Testis (tissue), 5 donors: Measurements from ENCODE around the gene CENPM. TPM values are rescaled to one million over a fixed set of nuclear protein-coding genes. Genes with fewer than 3 reads are reported as not detected.
A peak's percentile ranks its signal among the peaks of the same experiment; 100 is the strongest.

Experiments used
- DNase-seq: peaks from one replicate; pipeline ENCODE4 v3.0.0-alpha.2; 2019
- H3K27ac ChIP-seq, 2 donors: fragments of 200-600 bp; sonication (generic); one replicate each; pipeline ENCODE4 v1.5.1; 2019
- H3K27me3 ChIP-seq: fragments of 200-600 bp; sonication (generic); one replicate; pipeline ENCODE4 v1.5.1; 2019
- H3K36me3 ChIP-seq: fragments of 200-600 bp; sonication (generic); one replicate; pipeline ENCODE4 v1.5.1; 2017; ENCODE audit warnings: low read depth; ENCODE audit errors: missing control alignments
- H3K4me1 ChIP-seq: fragments of 200-600 bp; sonication (generic); one replicate; pipeline ENCODE4 v1.5.1; 2019
- H3K4me3 ChIP-seq, 2 donors: fragments of 200-600 bp; sonication (generic); one replicate each; pipeline ENCODE4 v1.5.1; 2017 to 2019
- H3K9me3 ChIP-seq: fragments of 200-600 bp; sonication (generic); one replicate; pipeline ENCODE4 v1.5.1; 2017
- CTCF ChIP-seq, 3 experiments: fragments of 450-650 bp in 2 of 3; fragments of 200-600 bp in 1 of 3; sonication (generic) in 1 of 3; IDR thresholded peaks; one replicate each; pipeline ENCODE4 v1.5.1; 2016 to 2019; ENCODE audit warnings: antibody characterized with exemption in 3 of 3, mild to moderate bottlenecking in 2 of 3, moderate library complexity in 1 of 3
- POLR2A ChIP-seq: fragments of 450-650 bp; IDR thresholded peaks from one replicate; pipeline ENCODE4 v1.6.1; 2017; ENCODE audit warnings: antibody characterized with exemption, mild to moderate bottlenecking, moderate library complexity
- WGBS, 2 donors: methylation state at CpG; one replicate each; pipeline ENCODE4 v1.1.5; 2018; 5-methylcytosine and 5-hydroxymethylcytosine counted together
- intact Hi-C: fragments of 100-400 bp; cut with DNase I; formaldehyde crosslinking; loops from one replicate; pipeline ENCODE4 v1.15.1; 2023; ENCODE audit warnings: low total_unique reads
- long read RNA-seq, 2 donors: transcript quantifications; one replicate each; lab custom pipeline, GENCODE V29; 2026
- polyA plus RNA-seq: library from polyadenylated mRNA; stranded (reverse); fragments of 350-450 nt; fragmentation: Illumina TruSeq; extraction: RNeasy Lipid Tissue Mini Kit (QIAGEN cat#74804); gene quantifications from one replicate; pipeline ENCODE4 v1.2.3, GENCODE V29; 2014; ENCODE audit warnings: low read depth, low replicate concordance; ENCODE audit not compliant: insufficient read depth
- total RNA-seq, 2 donors: library from RNA; depleted of rRNA; stranded (reverse); fragments of >200 nt; gene quantifications; one replicate each; pipeline ENCODE4 v1.2.3, GENCODE V29; 2016

Gene CENPM
- total RNA-seq = 10 to 100 TPM; 15.5 to 28.2 TPM
- 15.7 TPM for polyA plus RNA-seq
- long read RNA-seq, donor 1, transcript CENPM-201 (6 exons, 966 nt) = major isoform, 14 of 16 reads
- long read RNA-seq, donor 1, partial matches to known transcripts = 0 of 16 reads
- long read RNA-seq, donor 1, other reads (novel, unspliced or antisense) = 0 of 16 reads
- long read RNA-seq, donor 2, transcript CENPM-201 (6 exons, 966 nt) = major isoform, 5 of 8 reads
- long read RNA-seq, donor 2, partial matches to known transcripts = 0 of 8 reads
- long read RNA-seq, donor 2, other reads (novel, unspliced or antisense) = 0 of 8 reads

- Histone ChIP-seq H3K36me3 (no peaks in the 10 kb centered on the region), H3K4me1 (peaks cover 5% of the 10 kb centered on the region), H3K27ac (peak within 1 kb of the TSS; percentile 14 to 59), H3K27me3 (no peaks in the 10 kb centered on the region), H3K9me3 (no peaks in the 10 kb centered on the region), H3K4me3 (peak within 1 kb of the TSS; percentile 65 to 69)
- intact Hi-C loops = no loop called here
- WGBS, 2 donors = 0 to 1% methylated on average over 11 to 53 of the region's 56 CpGs
- DNase-seq = peak; percentile 96
- TF ChIP-seq CTCF (IDR thresholded peaks at IDR 0.05) (peak in 1 of 3 experiments; percentile 12), POLR2A (no peak)
These were observed at the start of gene CENPM for GRCh38 chr22:41946629-41947423. CENPM (minus strand) TSS chr22:41947152; CDS start chr22:41947076, 76 bp downstream.

GRCh38 chr22:41995211-41995610 lies 48.3 kb upstream of the CENPM start:
- no peak for DNase-seq
- 81 to 83% methylated on average over 3 of the region's 3 CpGs for WGBS, 2 donors
- Histone ChIP-seq H3K36me3 (no peaks in the 10 kb centered on the region), H3K4me1 (peaks cover 7% of the 10 kb centered on the region), H3K27me3 (no peaks in the 10 kb centered on the region), H3K9me3 (no peaks in the 10 kb centered on the region), H3K4me3 (no peak overlapping the region), H3K27ac (no peak overlapping the region)
- intact Hi-C loops = no loop called here
- TF ChIP-seq POLR2A (no peak), CTCF (IDR thresholded peaks at IDR 0.05) (no peak)

GRCh38 chr22:41992496-41992895 lies 45.5 kb upstream of the CENPM start:
- WGBS, 2 donors = 92 to 93% methylated on average over 5 of the region's 5 CpGs

GRCh38 chr22:41991111-41991510 lies 44.2 kb upstream of the CENPM start:
- TF ChIP-seq POLR2A (no peak), CTCF (IDR thresholded peaks at IDR 0.05) (no peak)
- H3K27me3 ChIP-seq = no peaks in the 10 kb centered on the region
- intact Hi-C loops = no loop called here
- no peaks in the 10 kb centered on the region for H3K36me3 ChIP-seq
- DNase-seq = no peak
- no peaks in the 10 kb centered on the region for H3K4me1 ChIP-seq
- no peak overlapping the region for H3K4me3 ChIP-seq
- H3K9me3 ChIP-seq = no peaks in the 10 kb centered on the region
- 87 to 91% methylated on average over 7 of the region's 7 CpGs for WGBS, 2 donors
- no peak overlapping the region for H3K27ac ChIP-seq

More at GRCh38 chr22:41992496-41992895, 45.5 kb upstream of the CENPM start:
- Histone ChIP-seq H3K4me3 (no peak overlapping the region), H3K9me3 (no peaks in the 10 kb centered on the region), H3K36me3 (no peaks in the 10 kb centered on the region), H3K27me3 (no peaks in the 10 kb centered on the region), H3K4me1 (no peaks in the 10 kb centered on the region), H3K27ac (no peak overlapping the region)
- no peak for DNase-seq
- intact Hi-C loops = no loop called here
- no peak for TF ChIP-seq POLR2A
- no peak for TF ChIP-seq CTCF (IDR thresholded peaks at IDR 0.05)
